Uterus (tissue), 4 donors: ENCODE measurements around the gene OSBPL7. TPM values are rescaled to one million over a fixed set of nuclear protein-coding genes. Genes with fewer than 3 reads are reported as not detected.

Experiments
- DNase-seq, 2 donors: peaks; one replicate each; pipeline ENCODE4 v3.0.0-alpha.2; 2019 to 2020
- H3K27ac ChIP-seq, 2 donors: fragments of 200-600 bp; sonication (generic); 1 replicate in 1 of 2; 2 replicates in 1 of 2; pipeline ENCODE4 v1.5.1; 2016 to 2018
- H3K27me3 ChIP-seq, 2 donors: fragments of 200-600 bp; sonication (generic); one replicate each; pipeline ENCODE4 v1.5.1; 2018 to 2019; ENCODE audit warnings: control low read depth in 1 of 2
- H3K36me3 ChIP-seq, 2 donors: fragments of 200-600 bp; sonication (generic); one replicate each; pipeline ENCODE4 v1.5.1; 2019; ENCODE audit warnings: control low read depth in 1 of 2
- H3K4me1 ChIP-seq, 2 donors: fragments of 200-600 bp; sonication (generic); one replicate each; pipeline ENCODE4 v1.5.1; 2018 to 2019; ENCODE audit warnings: control low read depth in 1 of 2
- H3K4me3 ChIP-seq, 2 donors: fragments of 200-600 bp; sonication (generic); 1 replicate in 1 of 2; 2 replicates in 1 of 2; pipeline ENCODE4 v1.5.1; 2018 to 2019; ENCODE audit warnings: mild to moderate bottlenecking in 1 of 2
- H3K9me3 ChIP-seq, 2 donors: fragments of 200-600 bp; sonication (generic); one replicate each; pipeline ENCODE4 v1.5.1; 2019; ENCODE audit warnings: control low read depth in 1 of 2
- POLR2A ChIP-seq, 2 donors: fragments of 450-650 bp; IDR thresholded peaks; one replicate each; pipeline ENCODE4 v1.6.1; 2016; ENCODE audit warnings: antibody characterized with exemption in 2 of 2, mild to moderate bottlenecking in 1 of 2, moderate library complexity in 1 of 2
- intact Hi-C: fragments of 100-400 bp; cut with DNase I; formaldehyde crosslinking; loops from one replicate; pipeline ENCODE4 v1.15.1; 2023; ENCODE audit warnings: low total_unique reads
- total RNA-seq, 4 donors: library from RNA; depleted of rRNA in 3 of 4; stranded (reverse); fragments of >200 nt in 3 of 4; gene quantifications; one replicate each; pipeline versions ENCODE4 v1.1.0 to v1.2.4, GENCODE V29; 2014 to 2023
- TF ChIP-seq, protein P1 (sequence below), 4 experiments: fragments of 200-600 bp in 2 of 4; fragments of 450-650 bp in 2 of 4; sonication (generic) in 2 of 4; IDR thresholded peaks; one replicate each; pipeline ENCODE4 v1.5.1; 2016 to 2019; ENCODE audit warnings: antibody characterized with exemption in 4 of 4, mild to moderate bottlenecking in 2 of 4, moderate library complexity in 1 of 4
- donor health status: DM: yes; HTN: yes; CAD: no.

The OSBPL7 gene
- total RNA-seq, 4 donors from 2014 or later, result 1.0 to 23.4 (median 10.7) TPM

DNA sequence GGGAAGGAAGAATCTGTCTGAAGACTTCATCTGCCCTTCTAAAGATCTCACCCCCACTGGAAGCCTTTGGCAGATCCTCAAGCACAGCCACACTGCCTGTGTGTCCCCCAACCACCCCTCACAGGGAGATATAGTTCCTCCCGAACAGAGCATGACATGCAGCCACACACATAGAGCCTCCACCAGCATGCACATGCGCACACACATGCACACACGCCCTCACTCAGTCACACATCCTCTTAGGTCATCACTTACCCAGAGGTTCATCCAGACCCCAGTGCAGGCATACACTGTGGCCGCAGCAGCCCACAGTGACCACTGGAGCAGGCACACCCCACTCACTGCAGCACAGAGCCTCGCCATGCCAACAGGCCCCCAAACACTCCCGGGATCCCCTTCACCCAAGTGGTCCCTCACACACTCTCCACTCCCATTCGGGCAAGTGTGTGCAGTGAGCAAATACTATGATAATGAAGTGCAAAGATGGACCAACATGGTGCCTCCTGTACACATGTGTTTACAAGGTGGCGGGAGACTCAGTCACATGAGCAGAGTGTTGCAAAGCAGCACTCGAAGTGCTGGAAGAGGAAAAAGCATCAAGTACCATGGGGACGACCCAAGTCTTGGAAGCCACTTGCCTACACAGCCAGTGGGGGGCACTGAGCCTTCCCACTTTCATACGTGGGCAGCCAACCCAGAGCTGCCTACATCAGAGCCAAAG, 46.4 kb upstream of the OSBPL7 start:
- peaks cover 0 to 3% of the 10 kb centered on the region in 2 donors for H3K27me3 ChIP-seq
- TF ChIP-seq, protein P1, sequence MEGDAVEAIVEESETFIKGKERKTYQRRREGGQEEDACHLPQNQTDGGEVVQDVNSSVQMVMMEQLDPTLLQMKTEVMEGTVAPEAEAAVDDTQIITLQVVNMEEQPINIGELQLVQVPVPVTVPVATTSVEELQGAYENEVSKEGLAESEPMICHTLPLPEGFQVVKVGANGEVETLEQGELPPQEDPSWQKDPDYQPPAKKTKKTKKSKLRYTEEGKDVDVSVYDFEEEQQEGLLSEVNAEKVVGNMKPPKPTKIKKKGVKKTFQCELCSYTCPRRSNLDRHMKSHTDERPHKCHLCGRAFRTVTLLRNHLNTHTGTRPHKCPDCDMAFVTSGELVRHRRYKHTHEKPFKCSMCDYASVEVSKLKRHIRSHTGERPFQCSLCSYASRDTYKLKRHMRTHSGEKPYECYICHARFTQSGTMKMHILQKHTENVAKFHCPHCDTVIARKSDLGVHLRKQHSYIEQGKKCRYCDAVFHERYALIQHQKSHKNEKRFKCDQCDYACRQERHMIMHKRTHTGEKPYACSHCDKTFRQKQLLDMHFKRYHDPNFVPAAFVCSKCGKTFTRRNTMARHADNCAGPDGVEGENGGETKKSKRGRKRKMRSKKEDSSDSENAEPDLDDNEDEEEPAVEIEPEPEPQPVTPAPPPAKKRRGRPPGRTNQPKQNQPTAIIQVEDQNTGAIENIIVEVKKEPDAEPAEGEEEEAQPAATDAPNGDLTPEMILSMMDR (IDR thresholded peaks at IDR 0.05), result no peak
- no peak for TF ChIP-seq POLR2A (IDR thresholded peaks at IDR 0.05)
- intact Hi-C loops, result no loop called here

DNA sequence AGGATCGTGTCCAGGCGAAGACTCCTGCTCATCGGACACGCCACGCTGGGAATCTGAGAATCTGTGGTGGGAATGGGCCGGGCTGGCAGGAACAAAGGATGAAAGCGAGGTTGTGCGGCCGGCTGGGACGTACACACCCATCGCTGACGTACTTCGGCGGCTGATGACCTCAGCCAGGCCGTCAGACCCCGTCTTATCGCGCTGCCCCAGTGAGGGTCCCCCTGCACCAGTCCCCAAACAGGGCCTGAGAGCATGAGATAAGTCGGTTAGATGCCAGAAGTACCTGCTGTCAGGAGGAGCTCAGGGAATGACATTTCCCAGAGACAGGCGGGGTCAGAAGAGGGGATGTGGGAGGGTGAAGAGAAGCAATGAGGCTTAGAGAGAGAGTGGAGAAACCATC, 45.3 kb upstream of the OSBPL7 start:
- intact Hi-C loops, result no loop called here
- TF ChIP-seq, protein P1 (IDR thresholded peaks at IDR 0.05), result no peak
- TF ChIP-seq POLR2A (IDR thresholded peaks at IDR 0.05), result no peak
- Histone ChIP-seq H3K9me3 (no peaks in the 10 kb centered on the region), H3K4me1 (no peaks in the 10 kb centered on the region), H3K4me3 (no peak overlapping the region), H3K36me3 (no peaks in the 10 kb centered on the region), H3K27me3 (peaks cover 0 to 3% of the 10 kb centered on the region in 2 donors), H3K27ac (no peak overlapping the region)
- no peak for DNase-seq

More for the DNA sequence above, 46.4 kb upstream of the OSBPL7 start:
- H3K27ac ChIP-seq, result no peak overlapping the region
- H3K36me3 ChIP-seq, result no peaks in the 10 kb centered on the region
- H3K4me3 ChIP-seq, result no peak overlapping the region
- no peak for DNase-seq
- H3K4me1 ChIP-seq, result peaks cover 0 to 8% of the 10 kb centered on the region in 2 donors
- H3K9me3 ChIP-seq, result no peaks in the 10 kb centered on the region

DNA sequence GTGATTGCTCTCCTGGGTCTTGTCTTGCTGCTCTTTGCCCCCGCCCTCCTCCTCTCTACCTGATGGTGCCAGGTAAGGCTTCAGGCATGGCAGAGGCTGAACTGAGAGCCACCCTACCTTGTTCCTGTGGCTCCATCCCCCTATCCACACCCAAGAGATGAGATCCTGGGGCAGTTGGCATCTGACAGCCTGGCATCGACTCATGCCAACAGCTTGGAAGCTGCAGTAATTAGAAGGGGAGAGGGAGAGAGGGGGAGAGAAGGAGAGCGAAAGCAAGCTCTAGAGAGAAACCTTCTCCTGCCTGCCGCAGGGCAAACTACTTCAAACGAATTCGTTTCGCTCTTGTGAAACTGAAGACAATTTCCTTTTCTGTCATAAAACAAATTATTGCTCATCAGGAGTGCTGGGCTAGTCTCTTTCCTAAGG, 43.2 kb upstream of the OSBPL7 start:
- TF ChIP-seq, protein P1 (IDR thresholded peaks at IDR 0.05), result no peak
- no peak for TF ChIP-seq POLR2A (IDR thresholded peaks at IDR 0.05)
- peaks cover 0 to 4% of the 10 kb centered on the region in 2 donors for H3K27me3 ChIP-seq
- H3K27ac ChIP-seq, result no peak overlapping the region
- H3K36me3 ChIP-seq, result no peaks in the 10 kb centered on the region
- H3K4me3 ChIP-seq, result no peak overlapping the region
- no peak for DNase-seq
- H3K4me1 ChIP-seq, result no peaks in the 10 kb centered on the region
- intact Hi-C loops, result no loop called here
- H3K9me3 ChIP-seq, result no peaks in the 10 kb centered on the region

DNA sequence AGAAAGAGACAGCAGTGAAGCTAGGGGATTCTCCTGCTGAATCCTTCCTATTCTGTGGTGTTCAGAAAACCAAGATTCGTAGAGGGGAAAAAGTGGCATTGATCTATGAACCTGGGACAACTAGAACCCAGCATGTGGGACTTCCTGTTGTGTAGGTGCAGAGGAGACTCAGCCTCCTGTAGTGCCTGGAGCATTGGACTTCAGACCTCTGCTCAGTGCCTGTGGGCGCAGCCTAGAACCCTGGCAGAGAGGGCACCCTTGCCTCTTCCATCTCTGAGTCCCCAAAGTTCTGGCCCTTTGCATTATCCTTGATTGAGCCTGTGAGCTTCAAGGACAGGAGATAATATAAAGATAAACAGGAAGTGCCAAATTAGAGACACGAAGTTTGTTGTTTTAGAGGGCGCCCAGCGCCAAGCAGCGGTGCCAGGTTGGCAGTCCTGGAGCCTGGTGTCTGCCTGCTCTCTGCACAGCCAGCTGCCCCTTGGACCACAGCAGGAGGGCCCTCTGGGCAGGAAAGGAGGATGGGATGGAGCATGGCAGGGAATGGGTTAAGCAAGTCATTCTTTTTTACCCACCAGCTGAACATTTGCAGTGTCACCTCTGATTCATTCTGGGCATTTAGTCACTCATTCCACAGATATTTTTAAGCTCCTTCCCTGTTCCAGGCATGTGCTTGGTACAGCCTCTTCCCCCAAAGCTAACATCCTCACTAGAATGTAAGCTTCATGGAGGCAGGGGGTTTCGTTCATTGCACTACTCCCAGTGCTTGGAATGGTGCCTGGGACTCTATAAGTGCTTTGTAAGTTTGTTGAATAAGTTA, 41.2 kb upstream of the OSBPL7 start:
- H3K36me3 ChIP-seq, result no peaks in the 10 kb centered on the region
- TF ChIP-seq POLR2A (IDR thresholded peaks at IDR 0.05), result no peak
- TF ChIP-seq, protein P1 (IDR thresholded peaks at IDR 0.05), result no peak
- no peaks in the 10 kb centered on the region for H3K4me1 ChIP-seq
- DNase-seq, result no peak
- peaks cover 0 to 4% of the 10 kb centered on the region in 2 donors for H3K27me3 ChIP-seq
- H3K4me3 ChIP-seq, result no peak overlapping the region
- H3K27ac ChIP-seq, result no peak overlapping the region
- no peaks in the 10 kb centered on the region for H3K9me3 ChIP-seq
- intact Hi-C loops, result no loop called here

DNA sequence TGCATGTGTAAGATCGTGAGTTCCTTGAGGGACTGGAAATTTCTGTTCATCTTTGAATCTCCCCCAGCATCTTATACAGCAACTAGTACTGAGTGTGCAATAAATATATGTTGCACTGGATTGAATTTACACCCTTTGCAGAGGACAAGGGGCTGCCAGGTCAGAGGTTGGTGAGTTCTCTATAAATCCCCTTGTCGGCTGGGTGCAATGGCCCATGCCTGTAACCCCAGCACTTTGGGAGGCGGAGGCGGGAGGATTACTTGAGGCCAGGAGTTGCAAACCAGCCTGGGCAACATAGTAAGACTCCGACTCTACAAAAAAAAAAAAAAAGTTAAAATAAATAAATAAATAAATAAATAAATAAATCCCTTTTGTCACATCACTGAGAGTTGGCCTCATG, 38.8 kb upstream of the OSBPL7 start:
- H3K27me3 ChIP-seq, result peaks cover 0 to 8% of the 10 kb centered on the region in 2 donors
- H3K27ac ChIP-seq, result no peak overlapping the region
- intact Hi-C loops, result no loop called here
- TF ChIP-seq, protein P1 (IDR thresholded peaks at IDR 0.05), result no peak
- no peak for TF ChIP-seq POLR2A (IDR thresholded peaks at IDR 0.05)
- no peak overlapping the region for H3K4me3 ChIP-seq
- H3K9me3 ChIP-seq, result no peaks in the 10 kb centered on the region
- H3K36me3 ChIP-seq, result no peaks in the 10 kb centered on the region
- H3K4me1 ChIP-seq, result no peaks in the 10 kb centered on the region
- DNase-seq, result no peak
